HFFc6 (cell line): ENCODE data around the gene REXO1. TPM values are rescaled to one million over a fixed set of nuclear protein-coding genes. Genes with fewer than 3 reads are reported as not detected.

Experiments
- DNase-seq: peaks from one replicate; pipeline ENCODE4 v3.0.0-alpha.2; 2018
- H3K27ac Mint-ChIP-seq: 2 replicates; pipeline ENCODE4 v1.8.0; 2020; ENCODE audit warnings: mild to moderate bottlenecking, mixed read lengths
- H3K27me3 Mint-ChIP-seq: 2 replicates; pipeline ENCODE4 v1.8.0; 2021; ENCODE audit warnings: mild to moderate bottlenecking, moderate library complexity, mixed read lengths; ENCODE audit not compliant: insufficient read depth
- H3K36me3 Mint-ChIP-seq: 2 replicates; pipeline ENCODE4 v1.8.0; 2021; ENCODE audit warnings: low read depth, mixed read lengths
- H3K4me1 Mint-ChIP-seq: 2 replicates; pipeline ENCODE4 v1.8.0; 2020; ENCODE audit warnings: low read depth, mixed read lengths
- H3K4me3 Mint-ChIP-seq: 2 replicates; pipeline ENCODE4 v1.8.0; 2020; ENCODE audit warnings: mild to moderate bottlenecking, moderate library complexity, mixed read lengths
- H3K9me3 Mint-ChIP-seq: 2 replicates; pipeline ENCODE4 v1.8.0; 2020; ENCODE audit warnings: mild to moderate bottlenecking, mixed read lengths
- total RNA-seq, 6 experiments: library from RNA; stranded (reverse); fragmentation: NEBNext Ultra II Directional; extraction: Animal tissue kit (Norgen Biotek cat#: 25700); gene quantifications; 2 replicates in 1 of 6; 3 replicates in 5 of 6; pipeline ENCODE4 v1.2.3, GENCODE V29; 2021
- TF ChIP-seq, protein P1 (sequence below): fragments of 200-600 bp; sonication (generic); IDR thresholded peaks from 2 replicates; pipeline ENCODE4 v1.5.0; 2021; ENCODE audit warnings: antibody characterized with exemption, mild to moderate bottlenecking

REXO1 gene
- total RNA-seq, 6 experiments from 2014 or later = 32.9 to 38.2 (median 34.6) TPM

GRCh38 chr19:1836458-1837221, 11.6 kb downstream of the REXO1 start:
- no peaks in the 10 kb centered on the region for H3K9me3 Mint-ChIP-seq
- H3K27me3 Mint-ChIP-seq = no peaks in the 10 kb centered on the region
- no peaks in the 10 kb centered on the region for H3K4me1 Mint-ChIP-seq
- H3K27ac Mint-ChIP-seq = no peak overlapping the region
- no peak overlapping the region for H3K4me3 Mint-ChIP-seq
- TF ChIP-seq, protein P1, sequence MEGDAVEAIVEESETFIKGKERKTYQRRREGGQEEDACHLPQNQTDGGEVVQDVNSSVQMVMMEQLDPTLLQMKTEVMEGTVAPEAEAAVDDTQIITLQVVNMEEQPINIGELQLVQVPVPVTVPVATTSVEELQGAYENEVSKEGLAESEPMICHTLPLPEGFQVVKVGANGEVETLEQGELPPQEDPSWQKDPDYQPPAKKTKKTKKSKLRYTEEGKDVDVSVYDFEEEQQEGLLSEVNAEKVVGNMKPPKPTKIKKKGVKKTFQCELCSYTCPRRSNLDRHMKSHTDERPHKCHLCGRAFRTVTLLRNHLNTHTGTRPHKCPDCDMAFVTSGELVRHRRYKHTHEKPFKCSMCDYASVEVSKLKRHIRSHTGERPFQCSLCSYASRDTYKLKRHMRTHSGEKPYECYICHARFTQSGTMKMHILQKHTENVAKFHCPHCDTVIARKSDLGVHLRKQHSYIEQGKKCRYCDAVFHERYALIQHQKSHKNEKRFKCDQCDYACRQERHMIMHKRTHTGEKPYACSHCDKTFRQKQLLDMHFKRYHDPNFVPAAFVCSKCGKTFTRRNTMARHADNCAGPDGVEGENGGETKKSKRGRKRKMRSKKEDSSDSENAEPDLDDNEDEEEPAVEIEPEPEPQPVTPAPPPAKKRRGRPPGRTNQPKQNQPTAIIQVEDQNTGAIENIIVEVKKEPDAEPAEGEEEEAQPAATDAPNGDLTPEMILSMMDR = no peak
- DNase-seq = no peak
- H3K36me3 Mint-ChIP-seq = no peaks in the 10 kb centered on the region

- H3K27me3 Mint-ChIP-seq = no peaks in the 10 kb centered on the region
- peaks cover 4% of the 10 kb centered on the region; the same call in 1 of the 2 replicates for H3K36me3 Mint-ChIP-seq
- H3K4me1 Mint-ChIP-seq = no peaks in the 10 kb centered on the region
- H3K27ac Mint-ChIP-seq = no peak overlapping the region
- no peak overlapping the region for H3K4me3 Mint-ChIP-seq
- TF ChIP-seq, protein P1 = no peak
- DNase-seq = no peak
- no peaks in the 10 kb centered on the region for H3K9me3 Mint-ChIP-seq
These were observed 14.7 kb downstream of the REXO1 start for GRCh38 chr19:1833540-1833939.

DNA sequence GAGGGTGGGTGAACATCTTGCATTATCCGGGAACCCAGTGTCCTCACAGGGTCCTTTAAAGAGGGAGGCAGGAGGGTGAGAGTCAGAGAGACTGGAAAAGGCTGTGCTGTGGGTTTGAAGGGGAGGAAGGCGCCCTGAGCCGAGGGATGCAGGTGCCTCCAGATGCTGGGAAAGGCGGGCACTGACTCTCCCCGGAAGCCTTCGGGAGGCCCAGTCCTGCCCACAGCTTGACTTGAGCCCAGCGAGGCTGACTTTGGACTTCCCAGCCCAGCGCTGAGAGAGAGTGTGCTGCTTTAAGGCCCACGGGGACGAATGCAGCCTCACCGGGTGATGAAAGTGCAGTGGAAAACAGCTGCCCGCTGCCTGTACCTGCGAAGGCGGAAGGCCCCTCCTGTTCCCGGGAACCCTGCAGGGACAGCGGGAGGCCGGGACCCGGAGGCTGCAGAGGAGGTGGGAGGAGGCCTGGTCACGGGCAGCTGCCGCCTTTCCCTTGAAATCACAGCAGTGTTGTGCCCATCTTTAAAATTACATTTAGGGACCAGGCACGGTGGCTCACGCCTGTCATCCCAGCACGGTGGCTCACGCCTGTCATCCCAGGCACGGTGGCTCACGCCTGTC, 16.1 kb downstream of the REXO1 start:
- no peak for DNase-seq
- Mint-ChIP-seq H3K27me3 (no peaks in the 10 kb centered on the region), H3K27ac (no peak overlapping the region), H3K9me3 (no peaks in the 10 kb centered on the region), H3K36me3 (peaks cover 4% of the 10 kb centered on the region; the same call in 1 of the 2 replicates), H3K4me3 (no peak overlapping the region), H3K4me1 (no peaks in the 10 kb centered on the region)
- TF ChIP-seq, protein P1 = no peak

DNA sequence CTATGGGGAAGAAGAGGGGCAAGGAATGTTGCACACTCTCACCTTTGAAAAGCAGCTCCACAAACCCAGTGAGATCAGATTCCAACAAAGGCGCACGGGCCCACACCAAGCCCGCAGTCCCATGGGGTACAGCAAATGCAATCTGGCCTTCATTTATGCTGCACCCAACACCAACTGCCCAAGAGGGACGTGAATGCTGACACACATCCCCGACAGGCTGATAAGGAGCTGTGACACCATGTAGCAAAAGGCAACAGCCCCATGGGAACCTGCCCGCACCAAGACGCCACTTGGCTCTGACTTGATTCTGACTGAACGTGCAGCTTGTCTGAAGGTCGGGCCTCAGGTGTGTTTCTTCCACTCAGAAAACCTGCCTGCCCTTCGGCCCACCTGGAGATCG, 17.3 kb downstream of the REXO1 start:
- no peak overlapping the region for H3K27ac Mint-ChIP-seq
- H3K27me3 Mint-ChIP-seq = no peaks in the 10 kb centered on the region
- TF ChIP-seq, protein P1 = no peak
- H3K36me3 Mint-ChIP-seq = peaks cover 4% of the 10 kb centered on the region; the same call in 1 of the 2 replicates
- H3K4me1 Mint-ChIP-seq = peaks cover 1% of the 10 kb centered on the region; the same call in 1 of the 2 replicates
- H3K4me3 Mint-ChIP-seq = no peak overlapping the region
- DNase-seq = no peak
- no peaks in the 10 kb centered on the region for H3K9me3 Mint-ChIP-seq

DNA sequence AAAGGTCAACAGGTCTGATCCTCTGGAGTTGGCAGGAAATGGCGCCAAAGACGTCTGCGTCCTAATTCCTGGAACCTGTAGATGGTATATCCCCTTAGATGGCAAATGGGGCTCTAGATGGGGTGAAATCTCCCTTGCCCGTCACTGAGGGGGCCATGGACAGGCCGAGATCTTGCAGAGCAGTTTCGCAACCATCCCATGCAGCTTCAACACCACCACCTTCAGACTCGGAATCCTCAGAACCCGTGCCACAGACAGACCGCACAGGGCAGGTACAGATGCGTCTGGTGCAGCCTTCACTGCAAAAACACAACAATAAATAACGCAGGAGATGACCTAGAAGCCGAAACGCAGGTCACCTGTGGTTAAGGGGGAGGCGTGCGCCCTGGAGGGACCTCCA, 17.7 kb downstream of the REXO1 start:
- TF ChIP-seq, protein P1 = no peak
- Mint-ChIP-seq H3K4me3 (no peak overlapping the region), H3K27me3 (no peaks in the 10 kb centered on the region), H3K36me3 (peaks cover 7% of the 10 kb centered on the region; the same call in 1 of the 2 replicates), H3K4me1 (peaks cover 4% of the 10 kb centered on the region; the same call in 1 of the 2 replicates), H3K27ac (no peak overlapping the region), H3K9me3 (no peaks in the 10 kb centered on the region)
- no peak for DNase-seq
